Measurements from ENCODE around the gene SNX3.
"Not testable (repeated sequence)": the region's sequence is repeated elsewhere in the genome, so short reads cannot be mapped to it uniquely, and the experiment has no call there.

Gene SNX3

GRCh38 chr6:108275976-108276375, 15.1 kb upstream of the SNX3 start (continued):
- TF ChIP-seq KLF16 (tag by site-specific recombination; IDR thresholded peaks at IDR 0.05) (no peak), FEZF1 (tag by site-specific recombination; IDR thresholded peaks at IDR 0.05) (no peak), ZNF626 (tag by site-specific recombination; IDR thresholded peaks at IDR 0.05) (no peak), ZNF837 (tag by site-specific recombination; IDR thresholded peaks at IDR 0.05) (no peak)

- CTCF ChIA-PET = interaction anchor here (0.6 to 1.2 kb wide), 4 partner anchors 64 to 958 kb away, joined by 3 read pairs; no protein-coding TSS in a partner anchor
- POLR2A ChIA-PET = no interaction called here
- H3K4me1 ChIP-seq (ENCODE audit: control insufficient read depth, insufficient read depth, low read length) = no peaks in the 10 kb centered on the region
Measured at GRCh38 chr6:108274546-108274945, 13.7 kb upstream of the SNX3 start.

GRCh38 chr6:108269955-108270354, 9.1 kb upstream of the SNX3 start:
- H3K9me3 ChIP-seq (ENCODE audit: control insufficient read depth, insufficient read depth, low read depth, low read length); H3K4me1 ChIP-seq (ENCODE audit: control insufficient read depth, insufficient read depth, low read length); CTCF ChIA-PET; H3K36me3 ChIP-seq (ENCODE audit: control insufficient read depth in 2 of 2, insufficient read depth in 1 of 2, low read length in 2 of 2); H3K27ac ChIP-seq (ENCODE audit: extremely low read depth, low read depth, low read length); H3K4me3 ChIP-seq (ENCODE audit: low read depth, low read length); POLR2A ChIA-PET: not testable (repeated sequence)

More at GRCh38 chr6:108274546-108274945, 13.7 kb upstream of the SNX3 start:
- Histone ChIP-seq H3K27ac (ENCODE audit: extremely low read depth, low read depth, low read length) (no peak overlapping the region), H3K9me3 (ENCODE audit: control insufficient read depth, insufficient read depth, low read depth, low read length) (no peaks in the 10 kb centered on the region), H3K36me3 (ENCODE audit: control insufficient read depth in 2 of 2, insufficient read depth in 1 of 2, low read length in 2 of 2) (no peaks in the 10 kb centered on the region), H3K4me3 (ENCODE audit: low read depth, low read length) (no peak overlapping the region)
- no peak for TF ChIP-seq ZNF280D (tag by site-specific recombination; IDR thresholded peaks at IDR 0.05)
- no peak for TF ChIP-seq ZNF549 (tag by site-specific recombination; IDR thresholded peaks at IDR 0.05)
- no peak for TF ChIP-seq FEZF1 (tag by site-specific recombination; IDR thresholded peaks at IDR 0.05)
- TF ChIP-seq ZNF837 (tag by site-specific recombination; IDR thresholded peaks at IDR 0.05) = no peak
- TF ChIP-seq ZNF600 (tag by site-specific recombination; IDR thresholded peaks at IDR 0.05) = no peak

GRCh38 chr6:108268845-108269244, 8.0 kb upstream of the SNX3 start:
- no peaks in the 10 kb centered on the region for H3K9me3 ChIP-seq (ENCODE audit: control insufficient read depth, insufficient read depth, low read depth, low read length)
- ChIA-PET POLR2A (no interaction called here), CTCF (interaction anchor here (0.6 kb wide), 1 partner anchor 649 kb away, joined by 3 read pairs; no protein-coding TSS in a partner anchor)
- no peaks in the 10 kb centered on the region for H3K36me3 ChIP-seq (ENCODE audit: control insufficient read depth in 2 of 2, insufficient read depth in 1 of 2, low read length in 2 of 2)
- H3K27ac ChIP-seq (ENCODE audit: extremely low read depth, low read depth, low read length) = no peak overlapping the region
- no peaks in the 10 kb centered on the region for H3K4me1 ChIP-seq (ENCODE audit: control insufficient read depth, insufficient read depth, low read length)
- no peak for TF ChIP-seq ZNF404 (tag by site-specific recombination; IDR thresholded peaks at IDR 0.05)
- TF ChIP-seq PRDM6 (tag by site-specific recombination; IDR thresholded peaks at IDR 0.05) = no peak
- TF ChIP-seq ZNF433 (tag by site-specific recombination; IDR thresholded peaks at IDR 0.05; ENCODE audit: low read depth) = no peak
- TF ChIP-seq ELK4 (IDR thresholded peaks at IDR 0.05; ENCODE audit: borderline replicate concordance, low read depth, low read length) = no peak
- 0 out of 2 replicates have a peak, but pooled peaks have one; percentile 15 for TF ChIP-seq ZNF585B (tag by site-specific recombination; IDR thresholded peaks at IDR 0.05)
- TF ChIP-seq ZNF292 (tag by site-specific recombination; IDR thresholded peaks at IDR 0.05; ENCODE audit: borderline replicate concordance, low read depth) = no peak
- TF ChIP-seq ZNF513 (tag by site-specific recombination; IDR thresholded peaks at IDR 0.05) = no peak
- TF ChIP-seq ZNF670 (tag by site-specific recombination; IDR thresholded peaks at IDR 0.05; ENCODE audit: low read depth) = no peak
- no peak overlapping the region for H3K4me3 ChIP-seq (ENCODE audit: low read depth, low read length)

All from HEK293 (cell line).